SK-N-SH treated with all-trans-retinoic acid at 6 μM for 48 hours (cell line): ENCODE measurements around the gene FAM174C.

ENCODE experiments used
- ATAC-seq: fragments of 200-7000 bp; cut with Tn5 transposase; 3 replicates; pipeline ENCODE4 v1.9.1; 2020; ENCODE audit warnings: mild to moderate bottlenecking, moderate library complexity
- ARNTL ChIP-seq: fragments of 450-650 bp; formaldehyde crosslinking; IDR thresholded peaks from 2 replicates; pipeline ENCODE4 v1.5.0; 2020; ENCODE audit warnings: low read depth, mild to moderate bottlenecking, moderate library complexity, borderline replicate concordance
- BACH2 ChIP-seq: fragments of 250-450 bp; sonication (Bioruptor Pico); IDR thresholded peaks from 2 replicates; pipeline ENCODE4 v1.9.0; 2021; ENCODE audit warnings: mild to moderate bottlenecking, borderline replicate concordance
- CSDC2 ChIP-seq: fragments of 250-450 bp; sonication (Bioruptor Pico); IDR thresholded peaks from 2 replicates; pipeline ENCODE4 v1.5.0; 2020; ENCODE audit warnings: mild to moderate bottlenecking, moderate library complexity
- ESRRG ChIP-seq: fragments of 250-450 bp; sonication (Bioruptor Pico); IDR thresholded peaks from 2 replicates; pipeline ENCODE4 v1.6.1; 2021; ENCODE audit warnings: mild to moderate bottlenecking
- GLIS3 ChIP-seq: fragments of 250-450 bp; sonication (Bioruptor Pico); IDR thresholded peaks from 2 replicates; pipeline ENCODE4 v1.5.0; 2020; ENCODE audit warnings: mild to moderate bottlenecking, moderate library complexity
- ISL1 ChIP-seq: fragments of 250-450 bp; sonication (Bioruptor Pico); IDR thresholded peaks from 2 replicates; pipeline ENCODE4 v2.1.2; 2022; ENCODE audit warnings: mild to moderate bottlenecking, moderate library complexity
- OSR1 ChIP-seq: fragments of 250-450 bp; sonication (Bioruptor Pico); IDR thresholded peaks from 2 replicates; pipeline ENCODE4 v1.8.0; 2022; ENCODE audit warnings: moderate library complexity, mild to moderate bottlenecking, inconsistent platforms
- POU6F1 ChIP-seq: fragments of 250-450 bp; sonication (Bioruptor Pico); IDR thresholded peaks from 2 replicates; pipeline ENCODE4 v1.8.0; 2021; ENCODE audit warnings: low read depth, mild to moderate bottlenecking, moderate library complexity, borderline replicate concordance
- PPARA ChIP-seq: fragments of 250-450 bp; sonication (Bioruptor Pico); IDR thresholded peaks from 2 replicates; pipeline ENCODE4 v1.5.0; 2020; ENCODE audit warnings: mild to moderate bottlenecking, borderline replicate concordance
- RARB ChIP-seq: fragments of 250-450 bp; sonication (Bioruptor Pico); IDR thresholded peaks from 2 replicates; pipeline ENCODE4 v1.8.0; 2021; ENCODE audit warnings: mild to moderate bottlenecking, moderate library complexity
- SNAI2 ChIP-seq: fragments of 250-450 bp; sonication (Bioruptor Pico); IDR thresholded peaks from 2 replicates; pipeline ENCODE4 v1.5.0; 2020; ENCODE audit warnings: mild to moderate bottlenecking, moderate library complexity
- TCF4 ChIP-seq: fragments of 250-450 bp; sonication (Bioruptor Pico); IDR thresholded peaks from 2 replicates; pipeline ENCODE4 v1.8.0; 2021; ENCODE audit warnings: mild to moderate bottlenecking, moderate library complexity, borderline replicate concordance
- TOX ChIP-seq: fragments of 250-450 bp; sonication (Bioruptor Pico); IDR thresholded peaks from 2 replicates; pipeline ENCODE4 v1.8.0; 2021; ENCODE audit warnings: mild to moderate bottlenecking, moderate library complexity, borderline replicate concordance
- TSHZ2 ChIP-seq: fragments of 250-450 bp; sonication (Bioruptor Pico); IDR thresholded peaks from 2 replicates; pipeline ENCODE4 v1.5.0; 2020; ENCODE audit warnings: mild to moderate bottlenecking, moderate library complexity
- ZFP3 ChIP-seq: fragments of 250-450 bp; sonication (Bioruptor Pico); IDR thresholded peaks from 2 replicates; pipeline ENCODE4 v1.5.0; 2020; ENCODE audit warnings: mild to moderate bottlenecking, moderate library complexity
- ZFP30 ChIP-seq: fragments of 450-650 bp; formaldehyde crosslinking; IDR thresholded peaks from 2 replicates; pipeline ENCODE4 v1.5.0; 2022; ENCODE audit warnings: mild to moderate bottlenecking, moderate library complexity
- ZNF565 ChIP-seq: fragments of 450-650 bp; formaldehyde crosslinking; conservative IDR thresholded peaks from 2 replicates; pipeline ENCODE4 v1.5.0; 2020; ENCODE audit warnings: low read depth, mild to moderate bottlenecking, moderate library complexity
- ZNF70 ChIP-seq: fragments of 450-650 bp; formaldehyde crosslinking; IDR thresholded peaks from 2 replicates; pipeline ENCODE4 v1.5.0; 2020; ENCODE audit warnings: mild to moderate bottlenecking, moderate library complexity
- ZNF8 ChIP-seq: fragments of 450-650 bp; formaldehyde crosslinking; IDR thresholded peaks from 2 replicates; pipeline ENCODE4 v1.5.0; 2020; ENCODE audit warnings: mild to moderate bottlenecking, moderate library complexity

The FAM174C gene

GRCh38 chr19:1292419-1293151 lies 17.3 kb downstream of the FAM174C start:
- TF ChIP-seq ARNTL (CRISPR knock-in tag) (no peak), RARB (no peak), TSHZ2 (CRISPR knock-in tag) (no peak), ZNF70 (CRISPR knock-in tag) (no peak), ZFP3 (CRISPR knock-in tag) (no peak), SNAI2 (CRISPR knock-in tag) (no peak), ZFP30 (no peak), POU6F1 (CRISPR knock-in tag) (no peak)
- ATAC-seq = no peak

GRCh38 chr19:1293782-1294604 lies 18.7 kb downstream of the FAM174C start:
- no peak for ATAC-seq
- TF ChIP-seq ZFP3 (CRISPR knock-in tag) (no peak), ESRRG (CRISPR knock-in tag) (no peak), ZFP30 (no peak), PPARA (CRISPR knock-in tag) (no peak), TCF4 (CRISPR knock-in tag) (no peak), ISL1 (CRISPR knock-in tag) (no peak), ZNF565 (no peak), TOX (CRISPR knock-in tag) (no peak), POU6F1 (CRISPR knock-in tag) (no peak), RARB (no peak), GLIS3 (CRISPR knock-in tag) (no peak), ZNF8 (CRISPR knock-in tag) (no peak), BACH2 (CRISPR knock-in tag) (no peak), OSR1 (CRISPR knock-in tag) (no peak), SNAI2 (CRISPR knock-in tag) (no peak), TSHZ2 (CRISPR knock-in tag) (no peak), CSDC2 (CRISPR knock-in tag) (no peak)

DNA sequence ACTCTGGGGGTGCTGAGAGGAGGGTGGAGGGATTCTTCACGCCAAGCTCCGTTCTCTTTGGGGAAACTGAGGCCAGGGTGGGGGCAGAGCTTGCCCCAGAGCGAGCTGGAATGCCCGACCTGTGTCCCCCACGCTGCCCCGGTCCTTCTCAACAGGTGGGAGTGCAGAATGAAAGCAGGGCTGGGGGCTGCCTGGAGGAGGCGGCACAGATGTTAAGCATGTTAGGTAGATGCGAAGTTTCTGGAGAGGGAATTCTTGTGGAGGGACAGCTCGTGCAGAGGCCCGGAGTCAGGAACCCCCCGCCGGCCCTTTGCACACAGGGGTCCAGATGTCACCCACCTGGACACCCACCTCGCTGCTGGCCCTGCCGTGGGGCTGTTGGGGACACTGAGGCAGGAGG lies 19.4 kb downstream of the FAM174C start:
- no peak for ATAC-seq
- TF ChIP-seq ISL1 (CRISPR knock-in tag) (no peak), GLIS3 (CRISPR knock-in tag) (no peak), PPARA (CRISPR knock-in tag) (no peak), TSHZ2 (CRISPR knock-in tag) (no peak), BACH2 (CRISPR knock-in tag) (no peak), ZNF565 (no peak), ZFP3 (CRISPR knock-in tag) (no peak), POU6F1 (CRISPR knock-in tag) (no peak), SNAI2 (CRISPR knock-in tag) (no peak)
